Muscle layer of duodenum (tissue), 2 donors: ENCODE data around the gene USP7.

Experiments used
- H3K27ac ChIP-seq: one replicate; pipeline ENCODE4 v1.7.0; 2013; ENCODE audit warnings: mild to moderate bottlenecking, low read length
- H3K27me3 ChIP-seq: one replicate; pipeline ENCODE4 v1.7.0; 2013; ENCODE audit warnings: low read depth, mild to moderate bottlenecking, control low read depth, low read length
- H3K36me3 ChIP-seq, 2 donors: one replicate each; pipeline ENCODE4 v1.7.0; 2013; ENCODE audit warnings: low read length in 2 of 2, control low read depth in 1 of 2, mild to moderate bottlenecking in 1 of 2; ENCODE audit not compliant: insufficient read depth in 2 of 2, control insufficient read depth in 1 of 2
- H3K4me1 ChIP-seq, 2 donors: one replicate each; pipeline ENCODE4 v1.7.0; 2013; ENCODE audit warnings: low read length in 2 of 2, mild to moderate bottlenecking in 2 of 2, control low read depth in 1 of 2, moderate library complexity in 1 of 2; ENCODE audit not compliant: insufficient read depth in 2 of 2, control insufficient read depth in 1 of 2
- H3K4me3 ChIP-seq, 2 donors: one replicate each; pipeline ENCODE4 v1.7.0; 2013; ENCODE audit warnings: low read length in 2 of 2, low read depth in 1 of 2, mild to moderate bottlenecking in 1 of 2
- H3K9me3 ChIP-seq, 2 donors: one replicate each; pipeline ENCODE4 v1.7.0; 2013; ENCODE audit warnings: low read length in 2 of 2, control low read depth in 1 of 2, mild to moderate bottlenecking in 1 of 2; ENCODE audit not compliant: control insufficient read depth in 1 of 2
- donor health status: healthy.

Gene USP7

DNA sequence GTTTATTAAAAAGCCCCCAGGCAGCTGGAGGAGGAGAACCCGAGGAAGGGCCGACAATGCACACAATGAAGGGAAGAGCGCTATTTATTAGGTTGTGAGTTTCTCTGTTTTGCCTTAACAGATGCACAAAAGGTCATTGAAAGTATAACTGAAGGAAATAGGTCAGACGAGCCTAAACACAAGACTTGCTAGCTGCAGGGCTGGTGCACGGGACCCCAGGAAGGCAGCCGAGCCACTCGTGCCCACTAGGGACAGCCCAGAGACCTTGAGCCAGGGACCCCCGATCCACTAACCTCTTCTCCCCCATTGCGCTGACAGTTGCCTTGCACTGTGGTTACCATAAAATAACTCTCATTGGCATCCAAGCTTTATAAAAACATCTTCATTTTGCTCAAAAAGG lies 70.3 kb downstream of the USP7 start:
- Histone ChIP-seq H3K36me3 (peaks cover 73% of the 10 kb centered on the region in 2 donors), H3K27me3 (no peaks in the 10 kb centered on the region)

DNA sequence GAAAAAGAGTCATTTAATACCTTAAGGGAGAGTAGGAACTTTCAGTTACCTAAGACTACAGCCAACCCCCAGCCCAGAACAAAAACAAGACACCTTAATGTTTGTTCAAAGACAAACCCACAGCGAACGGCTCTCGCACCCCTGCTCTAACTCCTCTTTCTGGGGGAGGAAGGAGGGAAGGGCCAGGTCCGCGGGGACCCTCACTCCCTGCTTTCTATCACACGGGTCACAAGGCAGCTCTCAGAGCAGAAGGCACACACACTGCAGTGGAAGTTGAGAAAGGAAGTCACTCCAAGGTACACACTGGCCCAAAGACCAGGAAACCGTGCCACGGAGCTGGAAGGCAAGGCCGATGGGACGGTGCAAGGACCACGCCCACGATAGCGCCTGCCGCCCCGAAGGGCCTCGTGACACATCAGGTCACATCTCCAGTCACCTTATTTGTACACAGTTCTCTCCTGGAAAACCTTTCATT lies 71.6 kb downstream of the USP7 start:
- no peaks in the 10 kb centered on the region for H3K27me3 ChIP-seq
- peaks cover 62 to 64% of the 10 kb centered on the region in 2 donors for H3K36me3 ChIP-seq
- H3K4me1 ChIP-seq: peaks cover 0 to 9% of the 10 kb centered on the region in 2 donors
- no peaks in the 10 kb centered on the region for H3K9me3 ChIP-seq
- no peak overlapping the region for H3K4me3 ChIP-seq
- H3K27ac ChIP-seq: no peak overlapping the region

More for the DNA sequence above, 70.3 kb downstream of the USP7 start:
- H3K4me1 ChIP-seq: no peaks in the 10 kb centered on the region
- no peak overlapping the region for H3K4me3 ChIP-seq
- no peaks in the 10 kb centered on the region for H3K9me3 ChIP-seq
- no peak overlapping the region for H3K27ac ChIP-seq

DNA sequence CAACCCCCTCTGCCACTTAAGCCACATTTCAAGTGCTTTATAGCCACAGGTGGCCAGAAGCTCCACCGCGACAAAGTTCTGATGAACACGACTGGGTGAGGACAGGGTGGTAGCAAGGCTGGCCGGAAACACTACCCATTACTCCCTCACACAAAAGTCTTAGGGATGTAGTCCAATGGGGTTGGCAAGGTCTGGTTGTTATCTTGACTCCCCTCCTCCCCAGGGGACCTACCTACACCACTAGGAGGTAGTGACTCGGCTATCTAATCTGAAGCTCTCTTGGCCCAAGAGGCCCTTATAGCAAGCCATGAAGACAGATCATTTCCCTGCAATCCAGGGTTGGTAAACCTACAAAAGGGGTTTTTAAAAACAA lies 73.2 kb downstream of the USP7 start:
- Histone ChIP-seq H3K4me1 (peaks cover 8 to 19% of the 10 kb centered on the region in 2 donors), H3K27ac (no peak overlapping the region), H3K9me3 (no peaks in the 10 kb centered on the region), H3K4me3 (no peak overlapping the region), H3K36me3 (peaks cover 46 to 53% of the 10 kb centered on the region in 2 donors), H3K27me3 (no peaks in the 10 kb centered on the region)

DNA sequence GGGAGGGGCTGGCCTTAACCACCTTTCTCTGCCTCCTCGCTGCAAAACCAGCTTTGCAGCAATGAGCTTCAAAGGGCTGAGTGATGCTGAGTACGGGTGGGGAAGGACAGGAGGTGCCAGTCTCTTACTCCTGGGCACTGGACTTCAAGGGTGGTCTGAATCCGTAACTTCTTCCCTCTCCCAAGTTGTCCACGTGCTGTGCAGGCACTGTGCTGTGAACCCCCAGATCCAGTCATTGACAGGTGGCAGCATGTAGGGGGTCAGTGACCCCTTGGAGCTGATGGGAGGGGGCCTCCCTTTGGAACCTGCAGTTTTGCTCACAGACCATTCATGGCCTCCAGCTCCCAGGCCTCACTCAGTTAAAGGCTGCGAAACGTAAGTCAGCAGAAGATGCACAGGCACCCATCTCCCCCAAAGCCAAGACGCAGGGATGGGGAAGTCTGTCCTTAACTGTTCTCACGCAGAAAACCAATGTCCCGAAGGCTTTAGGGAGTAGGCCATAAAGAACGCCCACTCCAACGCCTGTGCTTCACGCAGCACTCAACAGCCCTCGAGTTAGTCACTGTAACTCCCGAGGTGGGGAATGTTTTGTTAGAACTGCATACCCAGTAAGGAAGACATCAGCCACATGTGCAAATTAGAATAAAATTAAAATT lies 73.7 kb downstream of the USP7 start:
- no peak overlapping the region for H3K27ac ChIP-seq
- peaks cover 8 to 19% of the 10 kb centered on the region in 2 donors for H3K4me1 ChIP-seq
- H3K27me3 ChIP-seq: no peaks in the 10 kb centered on the region
- H3K9me3 ChIP-seq: no peaks in the 10 kb centered on the region
- H3K4me3 ChIP-seq: no peak overlapping the region
- H3K36me3 ChIP-seq: peaks cover 41 to 48% of the 10 kb centered on the region in 2 donors

DNA sequence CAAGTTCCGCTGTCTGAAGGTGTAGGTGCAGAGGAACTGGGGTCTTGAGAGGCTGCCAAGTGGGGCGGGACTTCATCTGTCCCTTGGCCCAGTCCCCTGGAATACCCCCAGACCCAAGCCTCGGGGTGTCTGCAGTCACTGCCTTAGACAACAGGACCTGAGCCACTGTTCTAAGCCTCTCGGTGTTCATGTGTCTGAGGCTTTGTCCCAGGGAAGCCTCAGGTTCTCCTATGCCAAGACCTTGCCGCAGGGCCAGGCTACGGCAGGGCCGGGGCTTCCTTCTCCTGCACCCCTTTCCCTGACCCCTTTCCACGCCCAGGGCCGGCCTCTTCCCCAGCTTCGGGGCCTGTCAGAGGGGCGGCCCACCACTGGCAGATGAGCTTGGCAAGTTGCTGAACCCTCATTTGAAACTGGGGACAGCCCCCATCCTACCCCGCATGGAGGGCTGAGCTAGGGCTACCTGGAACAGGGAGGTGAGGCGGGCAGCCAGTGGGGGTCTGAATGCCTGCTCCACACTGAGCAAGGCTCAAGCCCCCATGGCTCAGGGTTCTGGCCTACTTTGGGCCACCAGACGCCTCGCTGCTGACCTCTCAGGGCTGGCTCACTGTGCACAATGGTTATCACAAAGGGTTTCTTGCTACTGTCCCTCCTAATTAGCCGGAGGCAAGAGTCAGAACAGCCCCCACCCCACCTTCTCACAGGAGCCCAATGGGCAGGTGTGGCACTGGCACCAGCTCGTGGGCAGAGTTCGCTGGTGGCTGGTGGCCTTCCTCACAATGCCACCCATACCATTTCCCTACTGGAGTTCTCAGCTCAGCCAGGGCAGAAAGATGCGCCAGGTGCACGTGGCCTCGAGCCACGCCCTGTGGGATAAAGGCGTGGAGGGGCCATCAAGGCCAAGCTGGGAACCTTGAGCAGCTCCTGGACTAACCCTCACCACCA lies 74.5 kb downstream of the USP7 start:
- no peaks in the 10 kb centered on the region for H3K9me3 ChIP-seq
- no peak overlapping the region for H3K4me3 ChIP-seq
- H3K4me1 ChIP-seq: peaks cover 8 to 19% of the 10 kb centered on the region in 2 donors
- H3K27ac ChIP-seq: no peak overlapping the region
- no peaks in the 10 kb centered on the region for H3K27me3 ChIP-seq
- H3K36me3 ChIP-seq: peaks cover 33 to 43% of the 10 kb centered on the region in 2 donors

DNA sequence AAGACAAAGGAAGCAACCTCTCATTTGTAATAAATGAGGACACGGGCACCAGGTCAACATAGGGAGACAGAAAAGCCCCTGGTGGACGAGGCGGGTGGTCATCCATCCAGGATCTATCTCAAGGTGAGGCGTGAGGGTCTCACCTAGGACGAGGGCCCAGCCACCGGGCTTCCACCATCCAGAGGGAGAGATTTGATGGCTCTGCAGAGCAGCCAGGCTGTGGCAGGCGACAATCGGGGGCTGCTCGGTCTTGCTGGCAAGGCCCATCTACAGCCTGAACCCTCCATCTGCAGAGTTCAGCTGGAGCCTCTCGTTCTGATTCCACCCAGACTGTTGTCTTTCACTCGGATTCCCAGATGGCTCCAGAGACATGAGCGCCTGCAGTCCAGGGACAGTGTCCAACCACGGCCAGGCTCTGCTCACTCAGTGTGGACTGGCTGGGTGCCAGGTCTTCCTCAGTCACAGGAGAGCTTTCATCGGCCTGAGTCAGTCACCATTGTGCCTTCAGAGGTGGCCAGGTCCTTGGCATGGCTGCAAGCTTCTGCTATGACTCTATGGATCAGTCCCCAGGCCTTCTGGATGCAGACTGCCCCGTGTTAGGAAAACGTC lies 75.7 kb downstream of the USP7 start:
- Histone ChIP-seq H3K4me1 (peaks cover 8 to 19% of the 10 kb centered on the region in 2 donors), H3K4me3 (no peak overlapping the region), H3K27me3 (no peaks in the 10 kb centered on the region), H3K36me3 (peaks cover 22 to 34% of the 10 kb centered on the region in 2 donors), H3K9me3 (no peaks in the 10 kb centered on the region), H3K27ac (no peak overlapping the region)

DNA sequence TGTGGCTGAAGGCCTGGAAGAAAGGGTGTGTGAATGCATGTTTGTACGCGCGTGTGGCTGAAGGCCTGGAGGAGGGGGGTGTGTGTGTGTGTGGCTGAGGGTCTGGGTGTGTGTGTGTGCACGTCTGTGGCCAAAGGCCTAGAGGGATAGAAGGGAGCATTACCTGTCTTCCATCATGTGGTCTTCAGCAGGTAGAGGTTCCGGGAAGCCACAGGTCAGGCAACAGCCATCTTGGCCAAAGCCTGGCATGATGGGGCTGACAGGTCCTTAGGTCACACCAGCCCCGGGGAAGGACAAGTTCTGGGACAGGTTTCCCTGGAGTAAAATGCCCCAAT lies 76.3 kb downstream of the USP7 start:
- H3K4me1 ChIP-seq: peaks cover 8 to 19% of the 10 kb centered on the region in 2 donors
- no peak overlapping the region for H3K4me3 ChIP-seq
- H3K36me3 ChIP-seq: peaks cover 17 to 29% of the 10 kb centered on the region in 2 donors
- H3K27ac ChIP-seq: no peak overlapping the region
- H3K9me3 ChIP-seq: no peaks in the 10 kb centered on the region
- no peaks in the 10 kb centered on the region for H3K27me3 ChIP-seq

DNA sequence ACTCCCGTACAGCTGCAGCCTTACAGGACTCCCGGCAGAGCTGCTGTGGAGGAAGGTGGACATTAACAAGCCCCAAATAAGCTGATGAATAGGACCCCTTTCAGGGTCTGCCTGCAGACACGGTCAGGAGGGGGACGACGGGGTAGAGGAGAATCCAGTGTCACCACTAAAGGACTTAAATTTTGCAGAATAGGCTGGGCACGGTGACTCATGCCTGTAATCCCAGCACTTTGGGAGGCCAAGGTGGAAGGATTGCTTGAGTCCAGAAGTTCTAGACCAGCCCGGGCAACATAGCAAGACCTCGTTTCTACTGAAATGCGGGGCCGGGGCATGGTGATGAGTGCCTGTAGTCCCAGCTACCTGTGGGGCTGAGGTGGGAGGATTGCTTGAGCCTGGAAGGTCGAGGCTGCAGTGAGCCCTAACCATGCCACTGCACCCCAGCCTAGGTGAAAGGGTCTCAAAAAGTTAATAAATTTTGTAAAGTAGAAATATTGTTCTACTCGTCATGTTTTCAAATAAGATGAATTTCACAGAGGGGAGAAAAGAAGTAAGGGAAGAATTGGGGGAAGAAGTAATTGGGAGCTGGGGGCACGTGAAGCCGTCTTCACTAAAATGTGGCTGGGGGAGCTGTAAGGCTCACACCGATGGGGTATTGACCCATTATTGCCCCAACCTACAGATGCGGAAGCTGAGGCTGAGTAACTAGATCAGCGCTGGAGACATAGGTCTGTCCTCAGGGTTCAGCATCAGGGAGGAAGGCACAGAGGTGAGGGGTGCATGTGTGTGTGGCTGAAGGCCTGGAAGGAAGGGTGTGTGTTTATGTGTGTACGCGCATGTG lies 76.9 kb downstream of the USP7 start:
- H3K27ac ChIP-seq: no peak overlapping the region
- H3K9me3 ChIP-seq: no peaks in the 10 kb centered on the region
- no peak overlapping the region for H3K4me3 ChIP-seq
- H3K4me1 ChIP-seq: peaks cover 8 to 19% of the 10 kb centered on the region in 2 donors
- peaks cover 11 to 24% of the 10 kb centered on the region in 2 donors for H3K36me3 ChIP-seq
- no peaks in the 10 kb centered on the region for H3K27me3 ChIP-seq

DNA sequence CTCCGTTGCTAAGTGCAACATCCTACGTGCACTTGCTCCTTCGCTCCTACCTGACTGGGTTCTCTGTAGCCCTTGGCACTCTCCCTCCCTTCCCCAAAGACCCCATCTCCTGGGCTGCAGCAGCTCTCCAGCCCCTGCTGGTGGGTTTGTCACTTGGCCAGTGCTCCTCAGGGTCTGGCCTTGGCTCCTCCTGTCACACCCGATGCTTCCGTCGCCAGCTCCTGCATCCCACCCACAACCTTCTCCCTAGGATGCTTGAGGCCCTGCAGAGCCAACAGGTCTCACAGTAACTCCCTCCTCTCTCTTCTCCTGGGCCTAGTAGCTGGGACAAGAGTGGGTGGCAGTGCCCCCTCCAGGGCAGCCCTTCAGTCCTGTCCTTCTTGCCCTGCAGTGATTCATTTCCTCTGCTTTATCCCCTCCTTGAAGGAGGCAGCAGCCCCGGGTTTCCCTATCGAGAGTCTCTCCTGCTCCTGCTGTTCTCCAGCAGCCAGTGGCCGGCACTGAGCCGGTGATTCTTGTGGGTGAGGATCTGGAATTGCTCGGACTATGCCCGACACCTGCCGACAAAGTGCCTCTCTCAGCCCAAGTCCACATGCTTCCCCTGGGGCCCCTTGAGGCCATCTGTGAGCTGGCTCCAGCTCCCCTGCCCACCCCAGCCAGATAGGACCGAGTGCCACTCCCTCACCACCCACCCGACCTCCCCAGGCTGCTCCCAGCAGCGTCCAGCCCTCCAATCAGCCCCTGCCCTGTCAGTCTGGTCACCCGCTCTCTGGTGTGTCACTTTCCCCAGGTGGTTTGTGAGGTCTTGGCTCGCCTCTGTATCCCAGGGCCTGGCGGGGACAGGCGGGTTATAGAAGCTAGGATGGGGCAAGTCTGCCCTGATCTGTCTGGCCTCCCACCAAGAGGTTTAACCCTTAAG lies 77.8 kb downstream of the USP7 start:
- peaks cover 8 to 19% of the 10 kb centered on the region in 2 donors for H3K4me1 ChIP-seq
- no peaks in the 10 kb centered on the region for H3K9me3 ChIP-seq
- no peaks in the 10 kb centered on the region for H3K27me3 ChIP-seq
- peaks cover 3 to 15% of the 10 kb centered on the region in 2 donors for H3K36me3 ChIP-seq
- H3K4me3 ChIP-seq: no peak overlapping the region
- no peak overlapping the region for H3K27ac ChIP-seq

DNA sequence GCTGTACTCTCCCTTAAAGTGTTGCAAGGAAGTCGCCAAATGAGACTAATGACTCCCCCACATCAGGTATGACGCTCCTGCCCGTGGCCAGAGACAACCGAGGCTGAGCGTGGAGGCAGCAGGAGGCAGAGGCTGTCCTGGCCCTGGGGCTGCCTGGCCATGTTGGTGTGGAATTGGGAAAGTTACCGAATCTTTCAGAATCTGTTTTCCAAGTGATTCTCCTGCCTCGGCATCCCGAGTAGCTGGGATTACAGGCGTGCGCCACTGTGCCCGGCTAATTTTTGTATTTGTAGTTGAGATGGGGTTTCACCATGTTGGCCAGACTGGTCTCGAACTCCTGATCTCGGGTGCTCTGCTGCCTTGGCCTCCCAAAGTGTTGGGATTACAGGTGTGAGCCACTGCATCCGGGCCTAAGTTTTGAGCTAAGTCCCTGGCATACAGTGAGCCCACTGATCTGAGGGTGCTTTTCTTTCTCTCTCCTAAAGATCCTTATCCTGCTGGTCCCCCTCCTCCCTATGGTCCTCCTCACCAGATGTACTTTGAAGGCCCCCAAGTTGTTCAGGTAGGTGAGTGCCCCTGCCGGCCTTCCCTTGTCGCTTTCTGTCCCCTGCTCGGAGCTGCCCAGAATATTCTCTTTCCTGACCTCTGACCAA lies 80.9 kb downstream of the USP7 start:
- no peak overlapping the region for H3K4me3 ChIP-seq
- no peak overlapping the region for H3K27ac ChIP-seq
- no peaks in the 10 kb centered on the region for H3K36me3 ChIP-seq
- peaks cover 8 to 13% of the 10 kb centered on the region in 2 donors for H3K4me1 ChIP-seq
- no peaks in the 10 kb centered on the region for H3K9me3 ChIP-seq
- no peaks in the 10 kb centered on the region for H3K27me3 ChIP-seq
